Left lobe of liver (tissue), 2 donors: ENCODE data around the gene HASPIN. TPM values are rescaled to one million over a fixed set of nuclear protein-coding genes. Genes with fewer than 3 reads are reported as not detected.
"Not testable (repeated sequence)": the region's sequence is repeated elsewhere in the genome, so short reads cannot be mapped to it uniquely, and the experiment has no call there.

Experiments
- ATAC-seq: fragments of 200-7000 bp; cut with Tn5 transposase; one replicate; pipeline ENCODE4 v1.9.1; 2020; ENCODE audit warnings: mild to moderate bottlenecking, moderate library complexity
- DNase-seq: peaks from one replicate; pipeline ENCODE4 v3.0.0-alpha.2; 2020; ENCODE audit warnings: low spot score
- total RNA-seq: library from RNA; stranded (reverse); gene quantifications from one replicate; pipeline ENCODE4 v1.2.1, GENCODE V29; 2021
- donor health status: DM: no; HTN: no; CAD: no; lungs with moderate emphysema.
- donor health status: DM: no; HTN: yes; CAD: no.

The HASPIN gene
- total RNA-seq, 1 donor from 2014 or later: 0.05 TPM

DNA sequence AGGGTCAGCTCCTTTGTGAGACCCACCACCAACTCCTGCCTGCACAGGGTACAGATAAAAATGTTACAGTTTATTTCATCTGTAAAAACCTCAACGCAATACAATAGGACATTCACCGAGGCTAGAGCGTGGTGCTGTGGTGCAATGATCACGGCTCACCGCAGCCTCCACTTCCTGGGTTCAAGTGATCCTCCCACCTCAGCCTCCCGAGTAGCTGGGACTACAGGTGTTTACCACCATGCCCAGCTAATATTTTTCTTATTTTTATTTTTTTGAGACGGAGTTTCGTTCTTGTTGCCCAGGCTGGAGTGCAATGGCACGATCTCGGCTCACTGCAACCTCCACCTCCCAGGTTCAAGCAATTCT, 11.2 kb downstream of the HASPIN start:
- not testable (repeated sequence) for DNase-seq, ATAC-seq

DNA sequence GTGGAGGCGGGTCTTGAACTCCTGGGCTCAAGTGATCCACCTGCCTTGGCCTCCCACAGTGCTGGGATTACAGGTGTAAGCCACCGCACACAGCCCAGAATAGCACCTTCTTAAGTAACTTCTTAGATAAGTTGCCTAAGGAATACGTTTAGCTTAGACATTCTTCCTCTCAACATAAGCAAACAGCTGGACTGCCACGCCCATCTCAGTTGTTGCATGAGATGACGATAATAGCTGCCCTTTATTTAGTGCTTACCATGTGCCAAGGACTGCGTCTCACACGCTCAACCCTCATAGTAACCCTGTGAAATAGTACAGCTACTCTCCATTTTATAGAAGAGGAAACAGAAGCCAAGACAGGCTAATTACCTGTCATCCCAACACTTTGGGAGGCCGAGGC, 11.8 kb downstream of the HASPIN start:
- ATAC-seq: no peak
- DNase-seq: no peak

DNA sequence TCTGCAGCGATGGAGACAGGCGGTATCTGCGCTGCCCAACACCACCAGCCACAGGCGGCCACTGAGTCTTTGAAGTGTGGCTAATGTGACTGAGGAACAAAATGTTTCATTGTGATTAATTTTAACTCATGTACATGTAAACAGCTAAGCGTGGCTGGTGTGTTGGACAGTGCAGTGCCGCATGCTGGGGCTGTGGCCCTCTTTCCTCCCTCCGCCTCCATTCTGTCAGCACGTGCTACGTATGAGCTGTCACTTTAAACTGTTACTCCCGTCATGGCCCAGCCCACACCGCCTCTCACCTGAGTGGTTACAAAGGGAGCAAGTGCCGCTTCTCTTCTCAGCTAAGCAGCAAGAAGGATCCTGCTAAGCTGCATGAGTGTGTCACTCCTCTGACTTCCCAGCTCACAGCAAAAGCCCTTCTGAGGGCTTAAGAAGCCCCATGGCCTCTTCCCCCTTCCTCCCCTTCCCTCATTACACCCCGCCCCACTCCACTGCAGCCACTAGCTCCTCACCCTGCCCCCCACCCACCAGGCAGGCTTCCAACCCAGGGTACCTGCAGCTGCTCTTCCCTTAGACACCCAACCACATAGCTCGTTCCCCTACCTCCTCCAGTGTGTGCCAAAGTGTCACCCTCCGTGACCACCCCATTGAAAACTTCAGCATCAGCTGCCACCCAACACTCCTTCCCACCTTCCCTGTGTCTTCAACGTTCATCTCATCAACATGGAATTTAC, 15.0 kb downstream of the HASPIN start:
- ATAC-seq (peak; percentile 65), DNase-seq (peak; percentile 58)

DNA sequence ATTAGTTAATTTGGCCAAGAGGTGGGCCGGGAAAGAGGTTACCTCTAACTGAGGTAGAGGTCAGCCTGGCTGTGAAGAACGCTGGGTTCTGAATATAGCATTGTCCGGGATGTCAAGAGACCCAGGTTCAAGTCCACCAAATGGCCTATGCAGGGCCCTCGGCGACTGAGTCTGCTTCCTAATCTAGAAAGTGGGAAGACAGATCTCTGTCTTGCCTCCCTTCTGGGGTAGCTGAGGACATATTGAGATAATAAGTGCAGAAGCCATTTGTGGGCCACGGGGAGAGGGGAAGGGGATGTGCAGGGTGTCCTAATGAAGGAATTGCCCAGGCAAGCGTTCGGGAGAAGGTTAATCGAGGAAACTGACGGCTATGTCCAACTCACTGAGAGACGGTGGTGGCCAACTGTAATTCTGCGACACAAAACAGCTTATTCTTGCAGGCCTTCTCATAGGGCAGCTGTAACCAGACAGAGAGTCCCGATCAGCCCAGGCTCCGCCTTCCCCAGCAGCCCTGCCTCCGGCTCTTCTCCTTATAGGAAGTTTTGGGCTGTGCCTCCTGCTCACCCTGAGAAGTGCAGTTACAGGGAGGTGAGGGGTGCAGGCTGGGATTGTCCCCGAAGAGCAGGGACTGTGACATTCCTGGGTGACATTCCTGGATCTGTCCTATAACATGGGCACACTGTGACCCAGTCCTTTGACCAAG, 15.9 kb downstream of the HASPIN start:
- no peak for ATAC-seq
- no peak for DNase-seq

DNA sequence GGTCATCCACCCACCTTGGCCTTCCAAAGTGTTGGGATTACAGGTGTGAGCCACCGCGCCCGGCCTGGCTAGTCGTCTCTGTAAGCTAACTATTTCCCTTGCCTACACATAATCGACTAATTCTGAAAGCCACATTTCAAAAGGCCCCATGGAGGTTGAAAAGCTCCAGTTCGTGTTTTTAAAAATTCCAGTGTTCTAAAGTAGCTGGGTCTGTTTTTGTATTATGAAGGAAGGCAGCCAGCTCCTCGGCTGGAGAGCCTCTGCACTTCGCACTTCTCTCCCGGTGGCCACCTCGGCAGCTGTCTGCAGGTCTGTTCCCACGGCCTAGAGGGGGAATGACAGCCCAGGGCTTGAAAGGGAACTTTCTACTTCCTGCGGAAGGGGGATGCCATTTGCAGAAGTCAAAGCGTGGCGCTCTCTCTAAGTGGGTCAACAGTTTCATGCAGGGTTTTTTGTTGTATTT, 16.9 kb downstream of the HASPIN start:
- no peak for ATAC-seq
- DNase-seq: no peak

DNA sequence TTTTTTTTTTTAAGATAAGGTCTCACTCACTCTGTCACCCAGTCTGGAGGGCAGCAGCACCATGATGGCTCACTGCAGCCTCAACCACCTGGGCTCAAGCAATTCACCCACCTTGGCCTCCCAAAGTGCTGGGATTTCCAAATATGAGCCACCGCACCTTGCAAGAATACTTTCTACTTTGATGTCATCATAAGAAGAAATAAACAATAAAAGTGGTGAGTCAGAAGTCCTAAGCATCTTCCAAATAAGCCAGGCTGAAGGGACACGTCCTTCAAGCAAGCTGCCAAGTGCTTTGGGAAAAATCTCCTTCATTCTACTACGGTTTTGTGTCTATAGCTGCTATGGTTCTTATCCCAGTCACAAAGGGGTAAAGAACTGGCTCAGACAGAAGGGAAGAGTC, 20.3 kb downstream of the HASPIN start:
- DNase-seq (no peak), ATAC-seq (no peak)

DNA sequence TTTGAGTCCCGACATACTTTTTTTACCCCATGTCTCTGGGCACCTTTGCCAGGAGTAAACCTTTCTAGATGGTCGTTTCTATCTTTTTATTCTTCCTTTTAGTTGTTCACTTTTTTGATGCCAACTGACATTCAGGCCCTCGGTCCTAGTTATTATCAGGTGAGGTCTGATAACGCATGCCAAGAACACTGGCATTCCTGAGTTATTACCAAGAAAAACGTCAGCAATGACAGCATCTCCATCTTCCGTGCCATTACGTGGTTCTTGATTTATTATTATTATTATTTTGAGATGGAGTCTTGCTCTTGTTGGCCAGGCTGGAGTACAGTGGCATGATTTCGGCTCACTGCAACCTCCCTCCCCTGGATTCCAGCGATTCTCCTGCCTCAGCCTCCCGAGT, 21.4 kb downstream of the HASPIN start:
- ATAC-seq: no peak
- DNase-seq: no peak

DNA sequence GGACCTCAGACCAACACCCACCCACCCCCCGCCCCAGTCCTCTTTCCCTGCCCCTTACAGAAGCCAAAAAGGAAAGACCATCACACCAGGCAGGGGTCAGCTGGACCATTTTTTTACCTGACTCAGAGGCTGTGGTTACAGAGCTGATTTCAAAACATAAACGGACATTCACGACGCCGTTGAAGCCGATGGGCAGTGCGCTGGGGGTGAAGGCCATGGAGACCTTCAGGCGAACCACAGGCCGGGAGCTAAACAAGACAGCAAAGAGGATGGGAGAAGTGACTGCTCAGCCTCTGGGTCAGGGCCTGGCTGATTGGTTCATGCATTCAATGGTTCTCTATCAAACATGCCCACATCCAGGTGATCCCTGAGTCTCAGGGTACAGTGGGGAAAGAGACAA, 24.1 kb downstream of the HASPIN start:
- no peak for DNase-seq
- ATAC-seq: no peak

DNA sequence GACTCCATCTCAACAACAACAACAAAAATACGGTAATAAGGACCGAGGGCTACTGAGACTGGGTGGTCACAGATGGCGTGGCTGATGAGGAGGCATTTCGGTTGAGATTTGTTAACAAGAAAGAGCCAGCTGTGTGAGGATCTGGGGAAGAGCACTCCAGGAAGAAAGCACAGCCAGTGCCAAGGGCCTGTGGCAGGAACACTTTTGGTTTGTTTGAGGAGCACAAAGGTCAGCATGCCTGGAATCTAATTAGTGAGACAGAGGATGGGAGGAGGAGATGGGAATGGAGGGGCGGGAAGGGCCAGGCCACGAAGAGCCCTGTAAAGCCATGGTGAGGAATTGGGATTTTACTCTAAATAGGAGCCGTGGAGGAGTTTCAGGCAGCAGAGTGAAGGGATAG, 24.9 kb downstream of the HASPIN start:
- DNase-seq (no peak), ATAC-seq (no peak)

DNA sequence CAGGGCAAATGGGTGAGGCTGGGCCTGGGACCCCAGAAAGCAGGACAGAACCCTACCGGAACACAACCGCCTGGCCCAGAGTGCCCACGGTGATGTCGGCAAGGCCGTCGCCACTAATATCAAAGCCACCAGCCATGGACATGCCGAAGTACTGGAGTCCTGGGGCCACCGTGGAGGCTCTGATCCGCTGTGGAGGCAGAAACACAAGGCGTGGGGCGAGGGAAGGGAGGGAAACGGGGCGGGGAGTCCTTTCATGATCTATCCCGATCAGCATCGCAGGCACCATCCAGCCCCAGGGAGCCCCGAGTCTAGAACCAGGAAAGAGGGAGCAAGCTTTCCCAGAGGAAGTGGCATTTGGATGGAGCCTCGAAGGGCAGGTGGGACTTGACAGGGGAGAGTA, 26.6 kb downstream of the HASPIN start:
- DNase-seq: no peak
- no peak for ATAC-seq

DNA sequence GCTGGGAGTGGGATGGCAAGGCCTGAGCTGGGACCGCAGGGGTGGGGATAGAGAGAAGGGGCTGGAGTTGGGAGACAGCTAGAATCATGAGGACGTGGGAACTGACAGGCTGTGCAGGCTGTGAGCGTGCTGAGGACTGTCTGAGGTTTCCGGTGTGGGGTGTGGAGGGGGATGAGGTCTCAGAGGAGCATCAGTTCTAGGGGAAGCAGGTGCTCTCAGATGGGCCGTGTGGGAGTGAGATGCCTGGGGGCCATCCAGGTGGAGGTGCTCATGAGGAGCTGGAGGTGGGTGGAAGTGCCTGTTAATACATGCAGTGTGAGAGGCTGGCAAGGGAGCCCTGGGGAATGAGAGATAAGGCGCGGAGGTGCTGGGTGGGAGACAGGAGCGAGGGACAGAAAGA, 27.2 kb downstream of the HASPIN start:
- DNase-seq: no peak
- ATAC-seq: no peak

DNA sequence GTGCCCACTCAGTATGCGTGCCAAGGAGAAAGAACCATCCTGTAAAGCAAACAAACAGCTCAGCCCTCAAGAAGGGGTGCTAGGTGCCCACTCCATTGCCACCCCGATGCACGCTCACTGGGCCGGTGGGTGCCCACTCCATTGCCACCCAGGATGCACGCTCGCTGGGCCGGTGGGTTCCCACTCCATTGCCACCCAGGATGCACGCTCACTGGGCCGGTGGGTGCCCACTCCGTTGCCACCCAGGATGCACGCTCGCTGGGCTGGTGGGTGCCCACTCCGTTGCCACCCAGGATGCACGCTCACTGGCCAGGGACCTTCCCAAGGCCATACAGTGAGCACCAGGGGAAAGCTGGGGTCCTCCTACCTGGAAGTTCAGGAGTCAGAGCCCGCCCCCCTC, 28.1 kb downstream of the HASPIN start:
- DNase-seq (no peak), ATAC-seq (no peak)

DNA sequence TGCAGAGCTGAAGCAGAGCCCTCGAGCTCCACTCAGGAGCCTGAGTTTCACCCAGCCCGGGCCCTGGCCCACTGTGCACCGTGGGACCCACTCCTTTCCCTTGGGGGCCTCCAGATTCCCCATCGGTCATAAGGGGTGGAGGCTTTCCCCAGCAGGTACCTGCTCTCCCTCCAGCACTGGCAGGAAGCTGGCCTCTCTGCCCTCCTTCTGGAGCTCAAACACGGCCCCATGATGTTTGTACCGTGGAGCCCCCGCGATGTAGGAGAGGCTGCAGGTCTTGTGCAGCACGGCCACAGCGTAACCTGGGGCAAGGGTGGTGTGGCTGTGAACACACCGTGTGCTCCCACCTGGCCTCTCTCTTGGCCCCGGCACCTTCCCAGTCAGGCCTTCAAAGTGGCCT, 29.9 kb downstream of the HASPIN start:
- ATAC-seq (no peak), DNase-seq (no peak)

DNA sequence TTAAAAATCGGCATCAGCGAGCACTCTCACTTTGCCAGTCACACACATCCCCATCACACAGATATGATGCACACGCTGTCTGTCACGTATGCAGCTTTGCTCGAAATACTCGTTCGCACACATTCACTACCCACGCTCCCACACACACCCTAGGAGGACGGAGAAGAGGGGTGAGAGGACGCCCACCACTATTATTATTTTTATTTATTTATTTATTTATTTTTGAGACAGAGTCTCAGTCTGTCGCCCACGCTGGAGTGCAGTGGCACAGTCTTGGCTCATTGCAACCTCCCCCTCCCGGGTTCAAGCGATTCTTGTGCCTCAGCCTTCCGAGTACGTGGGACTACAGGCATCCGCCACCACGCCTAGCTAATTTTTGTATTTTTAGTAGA, 30.4 kb downstream of the HASPIN start:
- ATAC-seq (no peak), DNase-seq (no peak)

DNA sequence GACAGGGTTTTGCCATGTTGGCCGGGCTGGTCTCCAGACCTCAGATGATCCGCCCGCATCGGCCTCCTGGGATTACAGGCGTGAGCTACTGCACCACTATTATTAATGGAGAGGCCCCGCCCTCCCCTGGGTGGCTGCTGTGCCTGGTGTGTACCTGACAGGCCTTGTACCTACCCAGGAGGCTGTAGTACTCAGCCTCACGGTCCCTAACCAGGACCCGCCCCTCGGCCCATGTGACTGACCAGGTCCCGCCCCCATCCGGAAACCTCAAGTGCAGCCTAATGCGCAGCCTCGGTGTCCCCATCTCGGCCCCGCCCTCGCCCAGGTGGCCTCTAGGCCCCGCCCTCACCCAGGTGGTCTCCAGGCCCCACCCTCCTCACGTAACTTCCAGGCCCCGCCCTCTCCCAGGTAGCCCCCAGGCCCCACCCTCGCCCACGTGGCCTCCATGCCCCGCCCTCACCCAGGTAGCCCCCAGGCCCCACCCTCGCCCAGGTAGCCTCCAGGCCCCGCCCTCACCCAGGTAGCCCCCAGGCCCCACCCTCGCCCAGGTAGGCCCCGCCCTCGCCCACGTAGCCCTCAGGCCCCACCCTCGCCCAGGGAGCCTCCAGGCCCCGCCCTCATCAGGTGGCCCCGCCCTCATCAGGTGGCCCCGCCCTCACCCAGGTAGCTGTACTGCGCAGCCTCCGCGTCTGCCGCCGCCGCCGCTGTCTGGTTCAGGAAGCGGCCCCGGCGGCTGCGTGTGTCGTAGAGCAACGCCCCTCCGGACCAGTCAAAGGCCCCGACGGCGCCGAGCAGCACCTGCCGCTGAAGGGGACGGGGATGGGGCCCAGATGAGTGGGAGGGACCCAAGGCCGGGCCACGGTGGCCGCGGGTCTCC, 31.0 kb downstream of the HASPIN start:
- ATAC-seq (peak; percentile 87), DNase-seq (peak; percentile 57)

DNA sequence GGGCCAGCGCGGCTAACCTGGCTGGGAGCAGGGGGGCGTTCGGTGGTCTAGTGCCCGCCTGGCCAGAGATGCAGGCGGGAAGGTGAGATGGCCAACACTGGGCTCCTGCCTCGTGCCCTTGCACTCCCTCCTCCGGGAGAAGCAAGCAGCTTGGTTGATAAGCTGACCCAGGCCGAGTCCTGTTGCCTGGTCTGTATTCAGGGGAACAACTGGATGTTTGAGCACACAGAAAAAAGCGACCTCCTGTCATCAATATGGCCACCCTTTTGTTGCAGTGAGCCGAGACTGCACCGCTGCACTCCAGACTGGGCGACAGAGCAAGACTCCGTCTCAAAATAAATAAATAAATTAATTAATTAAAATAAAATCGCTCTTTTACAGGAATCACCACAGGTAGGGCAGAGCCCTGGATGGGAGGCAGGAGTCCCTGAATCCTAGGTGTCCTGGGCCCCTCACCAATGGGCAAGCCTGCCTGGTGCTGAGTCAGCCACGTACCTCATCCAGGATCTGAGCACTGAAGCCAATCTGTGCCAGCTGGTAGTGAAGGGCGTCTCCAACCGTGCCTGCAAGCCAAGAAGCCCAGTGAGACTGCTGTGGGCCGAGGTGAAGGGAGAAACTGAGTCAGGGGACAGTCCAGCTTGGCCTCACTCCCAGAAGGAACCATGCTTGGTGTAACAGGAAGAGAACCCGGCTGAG, 31.8 kb downstream of the HASPIN start:
- DNase-seq (no peak), ATAC-seq (no peak)

DNA sequence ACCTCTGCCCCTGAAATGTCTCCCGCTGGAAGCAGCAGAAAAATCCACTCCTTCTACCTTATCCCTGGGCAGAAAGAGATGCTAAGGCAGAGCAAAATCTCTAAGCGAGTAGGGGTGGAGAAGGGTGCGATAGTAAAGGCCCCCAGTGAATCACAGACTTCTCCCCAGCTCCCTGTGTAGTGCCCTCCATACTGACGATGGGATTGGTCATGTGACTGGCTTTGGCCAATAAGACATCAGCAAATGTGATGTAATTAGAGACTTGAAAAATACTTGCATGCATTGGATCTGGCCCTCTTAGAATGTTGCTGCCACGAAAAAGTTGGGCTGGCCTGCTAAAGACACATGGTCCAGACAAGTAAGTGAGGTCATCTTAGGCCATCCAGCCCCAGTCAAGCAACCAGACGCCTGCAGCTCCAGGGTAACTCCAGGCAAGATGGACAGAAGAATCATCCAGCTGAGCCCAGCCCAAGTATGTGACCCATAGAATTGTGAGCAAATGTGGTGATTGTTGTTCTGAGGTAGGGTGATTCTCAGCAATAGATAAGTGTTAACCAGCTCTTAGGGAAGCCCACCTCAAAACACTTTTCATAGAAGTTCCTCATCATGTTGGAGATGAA, 36.0 kb downstream of the HASPIN start:
- DNase-seq: no peak
- ATAC-seq: no peak

DNA sequence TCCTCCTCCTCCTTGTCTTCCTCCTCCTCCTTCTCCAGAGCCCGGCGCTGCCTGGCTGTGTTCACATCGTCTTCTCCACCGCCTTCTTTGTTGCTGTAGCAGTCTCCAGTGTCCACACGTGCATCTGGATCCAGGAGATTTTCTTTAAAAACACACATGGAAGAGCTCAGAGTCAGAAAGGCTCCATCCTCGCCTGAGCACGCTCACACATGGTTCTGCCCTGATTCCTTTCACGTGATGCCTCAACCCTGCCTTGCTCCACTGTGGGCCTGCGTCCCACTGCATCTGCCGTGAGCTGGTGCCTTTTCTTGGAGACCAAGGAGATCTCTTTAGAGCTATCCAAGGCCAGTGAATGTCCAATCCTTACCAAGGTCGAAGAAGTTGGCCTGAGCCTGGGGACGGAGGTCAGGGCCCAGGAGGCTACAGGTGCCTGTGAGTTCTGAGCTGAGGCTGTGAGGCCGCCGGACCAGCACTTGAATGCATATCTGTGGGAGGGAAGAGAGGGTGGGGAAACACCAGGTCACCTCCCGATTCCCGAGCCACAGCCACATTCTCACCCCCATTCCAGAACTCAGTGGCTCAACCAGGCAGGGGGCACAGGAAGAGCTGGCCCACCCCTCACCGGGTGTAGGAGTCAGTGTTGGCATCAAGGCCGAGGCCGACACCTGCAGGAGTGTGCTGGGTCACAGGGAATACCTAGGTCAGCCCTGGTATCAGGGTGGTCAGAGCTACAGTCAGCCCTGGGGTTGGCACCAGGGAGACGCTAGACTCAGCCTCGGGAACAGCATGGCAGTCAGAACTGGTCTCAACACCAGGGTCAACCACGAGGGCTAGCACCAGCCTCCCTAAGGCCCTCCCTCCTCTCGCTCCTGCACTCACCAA, 37.6 kb downstream of the HASPIN start:
- DNase-seq: no peak
- ATAC-seq: no peak

DNA sequence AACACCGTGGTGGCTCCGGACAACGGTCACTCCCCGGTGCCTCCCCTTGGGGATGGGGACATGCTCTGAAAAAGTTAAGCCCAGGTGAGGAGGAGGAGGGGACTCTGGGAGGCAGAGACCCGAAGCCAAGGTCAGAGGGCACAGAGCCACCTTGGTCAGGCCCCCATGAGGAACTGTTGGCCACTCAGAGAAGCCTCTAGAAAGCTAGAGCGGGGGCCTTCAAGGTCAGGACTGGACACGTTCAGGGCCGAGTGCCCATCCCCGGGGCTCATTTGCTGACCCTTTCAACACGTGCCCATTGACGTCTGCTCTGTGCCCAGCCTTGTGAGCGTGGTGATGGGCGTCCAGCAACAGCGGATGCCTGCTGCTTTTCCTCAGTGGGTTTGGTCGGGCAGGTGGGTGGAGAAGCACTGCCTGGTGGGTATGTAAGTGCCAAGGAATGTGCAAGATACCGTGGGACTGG, 38.2 kb downstream of the HASPIN start:
- ATAC-seq (no peak), DNase-seq (no peak)
